ENCODE results near the gene PLTP. TPM values are rescaled to one million over a fixed set of nuclear protein-coding genes. Genes with fewer than 3 reads are reported as not detected.

The PLTP gene
- total and polyA plus RNA-seq, 2 experiments from 2014 or later: 22.6 to 25.7 TPM

GRCh38 chr20:45918182-45918737 is 6.3 kb upstream of the PLTP start:
- Histone ChIP-seq H4K20me1 (ENCODE audit: insufficient read depth) (no peaks in the 10 kb centered on the region), H3K27me3 (replicated peaks; ENCODE audit: insufficient read depth) (no peaks in the 10 kb centered on the region), H3K79me2 (ENCODE audit: insufficient read depth) (no peaks in the 10 kb centered on the region), H3K36me3 (ENCODE audit: low read depth) (no peaks in the 10 kb centered on the region), H3K4me3 (no peak overlapping the region), H2AFZ (peak overlapping the region; percentile 35), H3K4me1 (ENCODE audit: insufficient read depth) (peaks cover 6% of the 10 kb centered on the region), H3K9me3 (ENCODE audit: low read depth) (no peaks in the 10 kb centered on the region), H3K4me2 (ENCODE audit: unreplicated experiment) (no peak overlapping the region), H3K9ac (no peak overlapping the region), H3K9me2 (ENCODE audit: insufficient read depth) (no peaks in the 10 kb centered on the region), H3K27ac (no peak overlapping the region), H3F3A (ENCODE audit: insufficient read depth) (peaks cover 5% of the 10 kb centered on the region; the same call in 1 of the 2 replicates)
- TF ChIP-seq EZH2 (IDR thresholded peaks at IDR 0.05; ENCODE audit: insufficient read depth, poor library complexity, severe bottlenecking) (no peak), EZH2phosphoT487 (IDR thresholded peaks at IDR 0.05; ENCODE audit: insufficient read depth, low read depth) (no peak)
- WGBS, 2 experiments (ENCODE audit: low coverage in 1 of 2, low lambda C conversion rate in 2 of 2, missing lambda C conversion rate in 2 of 2): 47 to 55% methylated on average over 4 to 5 of the region's 5 CpGs
- in situ Hi-C loops (cut with MboI): no loop called here
- DNase-seq: no peak

- H3K27ac ChIP-seq: no peak overlapping the region
Observed at GRCh38 chr20:45917790-45918141, 5.8 kb upstream of the PLTP start.

GRCh38 chr20:45913116-45913515 is 1.2 kb upstream of the PLTP start:
- DNase-seq: peak; percentile 54
- Histone ChIP-seq H3K79me2 (ENCODE audit: insufficient read depth) (no peaks in the 10 kb centered on the region), H3K4me3 (no peak overlapping the region), H3K36me3 (ENCODE audit: low read depth) (no peaks in the 10 kb centered on the region), H2AFZ (no peak overlapping the region), H3K27me3 (replicated peaks; ENCODE audit: insufficient read depth) (no peaks in the 10 kb centered on the region), H3K27ac (no peak overlapping the region), H3K9me3 (ENCODE audit: low read depth) (no peaks in the 10 kb centered on the region), H3K4me1 (ENCODE audit: insufficient read depth) (peaks cover 15% of the 10 kb centered on the region), H4K20me1 (ENCODE audit: insufficient read depth) (no peaks in the 10 kb centered on the region), H3K4me2 (ENCODE audit: unreplicated experiment) (no peak overlapping the region), H3K9me2 (ENCODE audit: insufficient read depth) (no peaks in the 10 kb centered on the region), H3F3A (ENCODE audit: insufficient read depth) (peaks cover 5% of the 10 kb centered on the region; the same call in 1 of the 2 replicates), H3K9ac (no peak overlapping the region)
- no peak for TF ChIP-seq EZH2phosphoT487 (IDR thresholded peaks at IDR 0.05; ENCODE audit: insufficient read depth, low read depth)
- no peak for TF ChIP-seq EZH2 (IDR thresholded peaks at IDR 0.05; ENCODE audit: insufficient read depth, poor library complexity, severe bottlenecking)
- WGBS, 2 experiments (ENCODE audit: low coverage in 1 of 2, low lambda C conversion rate in 2 of 2, missing lambda C conversion rate in 2 of 2): 46 to 54% methylated on average over 5 of the region's 5 CpGs
- in situ Hi-C loops (cut with MboI): no loop called here

More at GRCh38 chr20:45917790-45918141, 5.8 kb upstream of the PLTP start:
- H3K27me3 ChIP-seq (replicated peaks; ENCODE audit: insufficient read depth): no peaks in the 10 kb centered on the region
- H3K36me3 ChIP-seq (ENCODE audit: low read depth): no peaks in the 10 kb centered on the region
- no peak overlapping the region for H3K9ac ChIP-seq
- TF ChIP-seq EZH2 (IDR thresholded peaks at IDR 0.05; ENCODE audit: insufficient read depth, poor library complexity, severe bottlenecking) (no peak), EZH2phosphoT487 (IDR thresholded peaks at IDR 0.05; ENCODE audit: insufficient read depth, low read depth) (no peak)
- H3K4me3 ChIP-seq: no peak overlapping the region
- H3K9me2 ChIP-seq (ENCODE audit: insufficient read depth): no peaks in the 10 kb centered on the region
- H2AFZ ChIP-seq: no peak overlapping the region
- no peaks in the 10 kb centered on the region for H3K9me3 ChIP-seq (ENCODE audit: low read depth)
- H3K79me2 ChIP-seq (ENCODE audit: insufficient read depth): no peaks in the 10 kb centered on the region
- peaks cover 5% of the 10 kb centered on the region; the same call in 1 of the 2 replicates for H3F3A ChIP-seq (ENCODE audit: insufficient read depth)
- DNase-seq: peak; percentile 64
- in situ Hi-C loops (cut with MboI): no loop called here
- 12 to 15% methylated on average over 5 of the region's 5 CpGs for WGBS, 2 experiments (ENCODE audit: low coverage in 1 of 2, low lambda C conversion rate in 2 of 2, missing lambda C conversion rate in 2 of 2)
- no peaks in the 10 kb centered on the region for H4K20me1 ChIP-seq (ENCODE audit: insufficient read depth)
- H3K4me2 ChIP-seq (ENCODE audit: unreplicated experiment): no peak overlapping the region
- peaks cover 6% of the 10 kb centered on the region for H3K4me1 ChIP-seq (ENCODE audit: insufficient read depth)

- Histone ChIP-seq H4K20me1 (ENCODE audit: insufficient read depth) (no peaks in the 10 kb centered on the region), H2AFZ (peak overlapping the region; percentile 89), H3K9ac (peak overlapping the region; percentile 69), H3K9me2 (ENCODE audit: insufficient read depth) (no peaks in the 10 kb centered on the region), H3K79me2 (ENCODE audit: insufficient read depth) (no peaks in the 10 kb centered on the region), H3K4me1 (ENCODE audit: insufficient read depth) (peaks cover 9% of the 10 kb centered on the region), H3K27me3 (replicated peaks; ENCODE audit: insufficient read depth) (no peaks in the 10 kb centered on the region), H3K4me2 (ENCODE audit: unreplicated experiment) (peak overlapping the region; percentile 80), H3K27ac (no peak overlapping the region), H3F3A (ENCODE audit: insufficient read depth) (peaks cover 3% of the 10 kb centered on the region; the same call in 1 of the 2 replicates), H3K4me3 (peak overlapping the region; percentile 68), H3K36me3 (ENCODE audit: low read depth) (no peaks in the 10 kb centered on the region), H3K9me3 (ENCODE audit: low read depth) (no peaks in the 10 kb centered on the region)
- WGBS, 2 experiments (ENCODE audit: low coverage in 1 of 2, low lambda C conversion rate in 2 of 2, missing lambda C conversion rate in 2 of 2): 6 to 18% methylated on average over 4 of the region's 4 CpGs
- in situ Hi-C loops (cut with MboI): no loop called here
- no peak for DNase-seq
- no peak for TF ChIP-seq EZH2 (IDR thresholded peaks at IDR 0.05; ENCODE audit: insufficient read depth, poor library complexity, severe bottlenecking)
- no peak for TF ChIP-seq EZH2phosphoT487 (IDR thresholded peaks at IDR 0.05; ENCODE audit: insufficient read depth, low read depth)
Observed at GRCh38 chr20:45912344-45912682, 358 bp upstream of the PLTP start.

Measured in GM23248 (cell line).